Astrocyte of the cerebellum (primary cell): Measurements from ENCODE around the gene POLG.

Source experiments
- DNase-seq: peaks from one replicate; pipeline ENCODE4 v3.0.0-alpha.2; 2011; ENCODE audit warnings: low read depth
- H3K4me3 ChIP-seq: 2 replicates; pipeline ENCODE4 v1.5.1; 2011; ENCODE audit warnings: mild to moderate bottlenecking, low read depth, low read length, moderate library complexity
- in situ Hi-C: cut with HindIII; loops from 2 replicates; pipeline ENCODE4 v1.10.0; 2017; ENCODE audit warnings: low sequenced_read_pairs
- TF ChIP-seq, protein P1 (sequence below): IDR thresholded peaks from 2 replicates; pipeline ENCODE4 v1.5.1; 2012; ENCODE audit warnings: low read length, low read depth, moderate library complexity, mild to moderate bottlenecking; ENCODE audit errors: missing control alignments

Gene POLG

GRCh38 chr15:89340573-89340972, 5.9 kb upstream of the POLG start:
- in situ Hi-C loops = no loop called here
- no peak for DNase-seq
- no peak overlapping the region for H3K4me3 ChIP-seq
- TF ChIP-seq, protein P1, sequence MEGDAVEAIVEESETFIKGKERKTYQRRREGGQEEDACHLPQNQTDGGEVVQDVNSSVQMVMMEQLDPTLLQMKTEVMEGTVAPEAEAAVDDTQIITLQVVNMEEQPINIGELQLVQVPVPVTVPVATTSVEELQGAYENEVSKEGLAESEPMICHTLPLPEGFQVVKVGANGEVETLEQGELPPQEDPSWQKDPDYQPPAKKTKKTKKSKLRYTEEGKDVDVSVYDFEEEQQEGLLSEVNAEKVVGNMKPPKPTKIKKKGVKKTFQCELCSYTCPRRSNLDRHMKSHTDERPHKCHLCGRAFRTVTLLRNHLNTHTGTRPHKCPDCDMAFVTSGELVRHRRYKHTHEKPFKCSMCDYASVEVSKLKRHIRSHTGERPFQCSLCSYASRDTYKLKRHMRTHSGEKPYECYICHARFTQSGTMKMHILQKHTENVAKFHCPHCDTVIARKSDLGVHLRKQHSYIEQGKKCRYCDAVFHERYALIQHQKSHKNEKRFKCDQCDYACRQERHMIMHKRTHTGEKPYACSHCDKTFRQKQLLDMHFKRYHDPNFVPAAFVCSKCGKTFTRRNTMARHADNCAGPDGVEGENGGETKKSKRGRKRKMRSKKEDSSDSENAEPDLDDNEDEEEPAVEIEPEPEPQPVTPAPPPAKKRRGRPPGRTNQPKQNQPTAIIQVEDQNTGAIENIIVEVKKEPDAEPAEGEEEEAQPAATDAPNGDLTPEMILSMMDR = no peak

- in situ Hi-C loops = no loop called here
- no peak for DNase-seq
- TF ChIP-seq, protein P1 = no peak
- H3K4me3 ChIP-seq = no peak overlapping the region
These were observed 3.4 kb upstream of the POLG start for GRCh38 chr15:89338036-89338435.

GRCh38 chr15:89335298-89336041, 846 bp upstream of the POLG start:
- H3K4me3 ChIP-seq = peak overlapping the region; percentile 82
- TF ChIP-seq, protein P1 = no peak
- peak; percentile 6 for DNase-seq
- in situ Hi-C loops = no loop called here

DNA sequence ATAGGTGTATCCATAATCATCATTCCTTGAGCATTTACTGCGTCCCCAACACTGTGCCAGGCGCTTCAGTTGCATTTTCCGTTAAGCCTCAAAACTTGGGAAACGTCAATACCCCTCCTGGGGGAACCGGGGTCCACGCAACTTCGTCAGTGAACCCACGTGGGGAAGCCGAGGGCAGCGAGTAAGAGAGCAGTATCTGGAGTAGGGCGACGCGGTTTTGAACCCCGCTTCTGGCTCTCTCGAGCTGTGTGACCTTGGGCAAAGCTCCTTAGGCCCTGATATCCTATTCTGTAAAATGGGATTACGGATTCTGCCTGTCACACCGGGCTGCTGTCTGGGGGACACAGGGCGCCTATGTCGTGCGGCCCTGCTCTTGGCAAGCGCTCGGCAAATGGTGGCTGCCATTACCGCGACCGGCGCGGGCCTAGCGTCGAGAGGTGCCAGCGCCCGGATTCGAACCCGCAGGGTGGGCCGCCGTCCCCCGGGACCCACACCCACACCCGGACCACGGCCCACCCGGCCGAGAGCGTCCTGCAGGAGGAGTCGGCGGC, 590 bp downstream of the POLG start:
- TF ChIP-seq, protein P1 = no peak
- DNase-seq = no peak
- in situ Hi-C loops = no loop called here

DNA sequence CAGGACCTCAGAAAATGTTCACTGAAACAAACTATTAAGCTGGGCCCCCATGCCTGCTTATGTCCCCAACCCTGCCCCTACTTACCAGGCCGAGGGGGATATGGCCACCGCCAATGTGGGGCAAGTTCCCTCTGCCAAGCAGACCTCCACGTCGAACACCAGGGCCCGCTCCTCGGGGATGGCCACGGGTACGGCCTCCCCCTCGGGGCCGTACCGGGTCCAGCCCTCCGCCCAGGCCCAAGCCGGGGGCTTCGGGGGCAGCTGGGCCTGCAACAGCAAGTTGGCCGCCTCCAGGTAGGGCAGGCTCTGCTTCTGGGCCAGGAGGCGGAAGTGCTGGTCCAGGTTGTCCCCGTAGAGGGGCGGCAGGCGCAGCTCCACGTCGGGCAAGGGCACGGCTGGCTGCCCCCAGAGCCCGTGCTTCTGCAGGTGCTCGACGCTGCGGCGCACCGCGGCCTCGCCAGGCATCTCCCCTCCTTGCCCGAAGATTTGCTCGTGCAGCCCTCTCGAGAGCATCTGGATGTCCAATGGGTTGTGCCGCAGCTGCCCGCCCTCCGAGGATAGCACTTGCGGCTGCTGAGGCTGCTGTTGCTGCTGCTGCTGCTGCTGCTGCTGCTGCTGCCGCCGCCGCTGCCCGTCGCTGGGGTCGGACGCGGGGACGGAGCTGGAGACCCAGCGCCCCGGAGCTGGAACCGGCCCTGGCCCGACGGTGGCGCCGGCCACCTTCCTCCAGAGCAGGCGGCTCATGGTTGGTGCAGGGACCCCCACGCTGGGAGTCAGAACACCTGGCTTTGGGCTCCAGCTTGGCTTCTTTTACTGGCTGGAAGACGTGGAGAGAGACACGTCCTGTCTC, 1.4 kb downstream of the POLG start:
- TF ChIP-seq, protein P1 = no peak
- peak overlapping the region; percentile 82 for H3K4me3 ChIP-seq
- no peak for DNase-seq
- in situ Hi-C loops = no loop called here

More for the DNA sequence above, 590 bp downstream of the POLG start:
- peak overlapping the region; percentile 82 for H3K4me3 ChIP-seq

GRCh38 chr15:89332446-89332845, 2.2 kb downstream of the POLG start:
- TF ChIP-seq, protein P1 = peak; percentile 31
- in situ Hi-C loops = no loop called here
- DNase-seq = no peak
- no peak overlapping the region for H3K4me3 ChIP-seq
